NCI-H1105 (cell line): ENCODE results near the gene FBP2.
A peak's percentile ranks its signal among the peaks of the same experiment; 100 is the strongest.
"Not testable (repeated sequence)": the region's sequence is repeated elsewhere in the genome, so short reads cannot be mapped to it uniquely, and the experiment has no call there.

Source experiments
- DNase-seq: peaks from one replicate; lab custom pipeline; 2025; lab: John Stamatoyannopoulos, UW

FBP2 gene

GRCh38 chr9:94563548-94563947 is 30.1 kb downstream of the FBP2 start:
- DNase-seq, result no peak

GRCh38 chr9:94560237-94560636 is 33.4 kb downstream of the FBP2 start:
- no peak for DNase-seq

GRCh38 chr9:94557376-94557775 is 36.2 kb downstream of the FBP2 start:
- no peak for DNase-seq

GRCh38 chr9:94554439-94555331 is 38.9 kb downstream of the FBP2 start, which contains the start of gene PCAT7:
TSS of gene PCAT7 (plus strand) at chr9:94555083.
- peak; percentile 63 for DNase-seq

- no peak for DNase-seq
These were observed 39.6 kb downstream of the FBP2 start for GRCh38 chr9:94554078-94554438.

GRCh38 chr9:94553029-94553938 is 40.3 kb downstream of the FBP2 start:
- DNase-seq, result no peak

- no peak for DNase-seq
These were observed 47.7 kb downstream of the FBP2 start for GRCh38 chr9:94545940-94546339.

GRCh38 chr9:94544335-94544734 is 49.3 kb downstream of the FBP2 start:
- not testable (repeated sequence) for DNase-seq

- DNase-seq, result no peak
These were observed 54.7 kb downstream of the FBP2 start for GRCh38 chr9:94538908-94539307.

GRCh38 chr9:94534901-94535300 is 58.7 kb downstream of the FBP2 start:
- no peak for DNase-seq

- no peak for DNase-seq
These were observed 60.0 kb downstream of the FBP2 start for GRCh38 chr9:94533601-94534000.

GRCh38 chr9:94533155-94533554 is 60.5 kb downstream of the FBP2 start:
- no peak for DNase-seq

- DNase-seq, result no peak
These were observed 64.7 kb downstream of the FBP2 start for GRCh38 chr9:94528886-94529285.

- no peak for DNase-seq
These were observed 66.7 kb downstream of the FBP2 start for GRCh38 chr9:94526951-94527350.

GRCh38 chr9:94526271-94526670 is 67.4 kb downstream of the FBP2 start:
- no peak for DNase-seq

- DNase-seq, result no peak
These were observed 68.1 kb downstream of the FBP2 start for GRCh38 chr9:94525396-94526035.

- no peak for DNase-seq
These were observed 76.4 kb downstream of the FBP2 start for GRCh38 chr9:94517254-94517653.

- DNase-seq, result no peak
These were observed 78.9 kb downstream of the FBP2 start for GRCh38 chr9:94514722-94515121.

GRCh38 chr9:94511955-94512265 is 81.7 kb downstream of the FBP2 start:
- no peak for DNase-seq

GRCh38 chr9:94511134-94511954 is 82.3 kb downstream of the FBP2 start:
- no peak for DNase-seq
